H9 (cell line): ENCODE results near the gene LPP. TPM values are rescaled to one million over a fixed set of nuclear protein-coding genes. Genes with fewer than 3 reads are reported as not detected.

Experiments
- DNase-seq: peaks from one replicate; pipeline ENCODE4 v3.0.0-alpha.2; 2017
- H2AFZ ChIP-seq: one replicate; pipeline ENCODE4 v1.6.1; 2013; ENCODE audit warnings: mild to moderate bottlenecking, low read length, control low read depth, moderate library complexity
- H2AK5ac ChIP-seq: 2 replicates; pipeline ENCODE4 v1.6.1; 2013; ENCODE audit warnings: low read length, control low read depth, mixed read lengths; ENCODE audit not compliant: insufficient read length
- H2BK120ac ChIP-seq: one replicate; pipeline ENCODE4 v1.6.1; 2013; ENCODE audit warnings: low read depth, mild to moderate bottlenecking, low read length, control low read depth, inconsistent platforms; ENCODE audit not compliant: poor library complexity, severe bottlenecking
- H2BK12ac ChIP-seq: 2 replicates; pipeline ENCODE4 v1.6.1; 2013; ENCODE audit warnings: low read length, control low read depth, mixed read lengths, low read depth; ENCODE audit not compliant: insufficient read length
- H2BK15ac ChIP-seq: 2 replicates; pipeline ENCODE4 v1.6.1; 2013; ENCODE audit warnings: low read depth, low read length, control low read depth
- H2BK20ac ChIP-seq: one replicate; pipeline ENCODE4 v1.6.1; 2013; ENCODE audit warnings: low read depth, mild to moderate bottlenecking, low read length, control low read depth, inconsistent platforms; ENCODE audit not compliant: poor library complexity, severe bottlenecking
- H2BK5ac ChIP-seq: 2 replicates; pipeline ENCODE4 v1.6.1; 2013; ENCODE audit warnings: low read length, control low read depth, mixed read lengths; ENCODE audit not compliant: insufficient read length
- H3K14ac ChIP-seq: 2 replicates; pipeline ENCODE4 v1.6.1; 2013; ENCODE audit warnings: low read length, control low read depth; ENCODE audit not compliant: insufficient read depth
- H3K18ac ChIP-seq: 2 replicates; pipeline ENCODE4 v1.6.1; 2013; ENCODE audit warnings: low read depth, mild to moderate bottlenecking, mixed read lengths, low read length, control low read depth; ENCODE audit not compliant: insufficient read length
- H3K23ac ChIP-seq: 2 replicates; pipeline ENCODE4 v1.6.1; 2013; ENCODE audit warnings: low read length, control low read depth, mixed read lengths, low read depth; ENCODE audit not compliant: insufficient read length
- H3K23me2 ChIP-seq: 2 replicates; pipeline ENCODE4 v1.6.1; 2013; ENCODE audit warnings: low read depth, mild to moderate bottlenecking, mixed read lengths, low read length, control low read depth; ENCODE audit not compliant: insufficient read length, poor library complexity, severe bottlenecking
- H3K27ac ChIP-seq: 2 replicates; pipeline ENCODE4 v1.5.1; 2013; ENCODE audit warnings: low read length, control low read depth, mixed read lengths, low read depth; ENCODE audit not compliant: insufficient read length
- H3K27me3 ChIP-seq: 2 replicates; pipeline ENCODE4 v1.6.1; 2013; ENCODE audit warnings: low read length, control low read depth, inconsistent platforms; ENCODE audit not compliant: insufficient read depth
- H3K4ac ChIP-seq: 2 replicates; pipeline ENCODE4 v1.6.1; 2013; ENCODE audit warnings: low read depth, mild to moderate bottlenecking, control low read depth, inconsistent platforms, low read length, moderate library complexity
- H3K4me1 ChIP-seq: 2 replicates; pipeline ENCODE4 v1.6.1; 2013; ENCODE audit warnings: low read length, control low read depth, inconsistent platforms; ENCODE audit not compliant: insufficient read depth
- H3K4me2 ChIP-seq: 2 replicates; pipeline ENCODE4 v1.6.1; 2013; ENCODE audit warnings: low read length, control low read depth, mixed read lengths; ENCODE audit not compliant: insufficient read length, insufficient read depth
- H3K56ac ChIP-seq: 2 replicates; pipeline ENCODE4 v1.6.1; 2013; ENCODE audit warnings: low read depth, mild to moderate bottlenecking, mixed read lengths, low read length, control low read depth; ENCODE audit not compliant: insufficient read length
- H3K79me1 ChIP-seq: 2 replicates; pipeline ENCODE4 v1.6.1; 2013; ENCODE audit warnings: low read depth, mild to moderate bottlenecking, moderate library complexity, low read length, control low read depth, inconsistent platforms; ENCODE audit not compliant: insufficient read depth, poor library complexity, severe bottlenecking
- H3K79me2 ChIP-seq: 2 replicates; pipeline ENCODE4 v1.6.1; 2013; ENCODE audit warnings: low read length, control low read depth, inconsistent platforms; ENCODE audit not compliant: insufficient read depth
- H3K9ac ChIP-seq: 2 replicates; pipeline ENCODE4 v1.6.1; 2013; ENCODE audit warnings: low read length, control low read depth, mixed read lengths; ENCODE audit not compliant: insufficient read length; ENCODE audit errors: extremely low read depth
- H3K9me3 ChIP-seq: one replicate; pipeline ENCODE4 v1.6.1; 2013; ENCODE audit warnings: low read depth, low read length, inconsistent platforms; ENCODE audit not compliant: control insufficient read depth
- H3T11ph ChIP-seq: one replicate; pipeline ENCODE4 v1.6.1; 2013; ENCODE audit warnings: mild to moderate bottlenecking, low read length, control low read depth, inconsistent platforms
- H4K20me1 ChIP-seq: one replicate; pipeline ENCODE4 v1.6.1; 2013; ENCODE audit not compliant: control insufficient read depth, insufficient read length, insufficient read depth
- H4K5ac ChIP-seq: 2 replicates; pipeline ENCODE4 v1.6.1; 2013; ENCODE audit warnings: low read depth, mild to moderate bottlenecking, mixed read lengths, low read length, control low read depth; ENCODE audit not compliant: insufficient read length
- H4K8ac ChIP-seq: replicated peaks from 2 replicates; pipeline ENCODE4 v1.6.1; 2013; ENCODE audit warnings: low read length, control low read depth, mixed read lengths, low read depth; ENCODE audit not compliant: insufficient read length
- H4K91ac ChIP-seq: 2 replicates; pipeline ENCODE4 v1.6.1; 2013; ENCODE audit warnings: low read depth, mild to moderate bottlenecking, moderate library complexity, mixed read lengths, low read length, control low read depth; ENCODE audit not compliant: insufficient read length
- H3K27ac Mint-ChIP-seq, 3 experiments: 2 replicates in 2 of 3; 3 replicates in 1 of 3; pipeline ENCODE4 v1.8.0; 2020 to 2021; ENCODE audit warnings: mixed read lengths in 3 of 3, mild to moderate bottlenecking in 1 of 3, moderate library complexity in 1 of 3
- H3K27me3 Mint-ChIP-seq: 2 replicates; pipeline ENCODE4 v1.8.0; 2021; ENCODE audit warnings: low read depth, mild to moderate bottlenecking, moderate library complexity, mixed read lengths
- H3K36me3 Mint-ChIP-seq, 3 experiments: 2 replicates in 2 of 3; 3 replicates in 1 of 3; pipeline ENCODE4 v1.8.0; 2020 to 2021; ENCODE audit warnings: low read depth in 3 of 3, mixed read lengths in 3 of 3; ENCODE audit not compliant: insufficient read depth in 1 of 3
- H3K4me1 Mint-ChIP-seq, 2 experiments: 2 replicates each; pipeline ENCODE4 v1.8.0; 2020; ENCODE audit warnings: mixed read lengths in 2 of 2
- H3K4me3 Mint-ChIP-seq, 2 experiments: 2 replicates in 1 of 2; 3 replicates in 1 of 2; pipeline ENCODE4 v1.8.0; 2020 to 2021; ENCODE audit warnings: mild to moderate bottlenecking in 2 of 2, mixed read lengths in 2 of 2, moderate library complexity in 1 of 2
- H3K9me3 Mint-ChIP-seq, 2 experiments: 2 replicates in 1 of 2; 3 replicates in 1 of 2; pipeline ENCODE4 v1.8.0; 2020; ENCODE audit warnings: mild to moderate bottlenecking in 2 of 2, mixed read lengths in 2 of 2, moderate library complexity in 1 of 2
- CTCF ChIP-seq: fragments of 200-600 bp; sonication (generic); conservative IDR thresholded peaks from 3 replicates; pipeline ENCODE4 v1.8.0; 2021; ENCODE audit warnings: antibody characterized with exemption, mild to moderate bottlenecking
- WGBS: extraction: QIAGEN DNeasy Blood & Tissue Kit; methylation state at CpG from one replicate; pipeline ENCODE4 v1.1.7; 2013; ENCODE audit warnings: missing lambda C conversion rate, low lambda C conversion rate, mixed read lengths; ENCODE audit not compliant: insufficient read length; ENCODE audit errors: extremely low coverage; 5-methylcytosine and 5-hydroxymethylcytosine counted together
- total RNA-seq: library from RNA; stranded (reverse); gene quantifications from 2 replicates; pipeline ENCODE4 v1.2.1, GENCODE V29; 2021

Gene LPP
- total RNA-seq, 1 experiment from 2014 or later: 64.6 TPM

GRCh38 chr3:188761964-188762363, 608.0 kb downstream of the LPP start:
- no peak overlapping the region for H2AK5ac ChIP-seq
- no peak overlapping the region for H2BK5ac ChIP-seq
- no peaks in the 10 kb centered on the region for H3K23me2 ChIP-seq
- H3K23ac ChIP-seq: no peak overlapping the region
- H3K79me2 ChIP-seq: no peaks in the 10 kb centered on the region
- Mint-ChIP-seq H3K9me3 (no peaks in the 10 kb centered on the region), H3K27ac (no peak overlapping the region), H3K36me3 (no peaks in the 10 kb centered on the region), H3K4me3 (no peak overlapping the region), H3K4me1 (0 out of 4 replicates have a peak, but pooled peaks cover 0 to 2% of the 10 kb centered on the region in 2 experiments), H3K27me3 (no peaks in the 10 kb centered on the region)
- no peak overlapping the region for H3K4ac ChIP-seq
- no peak overlapping the region for H3K14ac ChIP-seq
- no peak overlapping the region for H2AFZ ChIP-seq
- no peak overlapping the region for H4K8ac ChIP-seq
- no peaks in the 10 kb centered on the region; the same call in 1 of the 2 replicates for H3K27me3 ChIP-seq
- H2BK15ac ChIP-seq: no peak overlapping the region
- no peak overlapping the region for H3K27ac ChIP-seq
- WGBS: no CpG with 5 or more reads among the region's 3 CpGs
- no peak overlapping the region for H2BK12ac ChIP-seq
- H3K9ac ChIP-seq: no peak overlapping the region
- H3K9me3 ChIP-seq: no peaks in the 10 kb centered on the region
- no peaks in the 10 kb centered on the region for H4K20me1 ChIP-seq
- H2BK120ac ChIP-seq: no peak overlapping the region
- TF ChIP-seq CTCF: no peak
- DNase-seq: no peak
- no peak overlapping the region for H3T11ph ChIP-seq
- no peaks in the 10 kb centered on the region for H3K4me1 ChIP-seq
- H3K56ac ChIP-seq: no peak overlapping the region
- H2BK20ac ChIP-seq: no peak overlapping the region
- no peak overlapping the region for H4K91ac ChIP-seq
- no peak overlapping the region for H3K18ac ChIP-seq
- H4K5ac ChIP-seq: no peak overlapping the region
- no peaks in the 10 kb centered on the region for H3K79me1 ChIP-seq
- no peak overlapping the region for H3K4me2 ChIP-seq
